Stimulated activated CD4-positive, alpha-beta T cell treated with anti-CD3 and anti-CD28 coated beads, Interleukin-1b, Interleukin-23, amount 100 ng/mL, for 48 hours (primary cell): Measurements from ENCODE around the gene MAP2K6.

ENCODE experiments used
- DNase-seq: peaks from one replicate; pipeline ENCODE4 v3.0.0-alpha.2; 2020

Gene MAP2K6

DNA sequence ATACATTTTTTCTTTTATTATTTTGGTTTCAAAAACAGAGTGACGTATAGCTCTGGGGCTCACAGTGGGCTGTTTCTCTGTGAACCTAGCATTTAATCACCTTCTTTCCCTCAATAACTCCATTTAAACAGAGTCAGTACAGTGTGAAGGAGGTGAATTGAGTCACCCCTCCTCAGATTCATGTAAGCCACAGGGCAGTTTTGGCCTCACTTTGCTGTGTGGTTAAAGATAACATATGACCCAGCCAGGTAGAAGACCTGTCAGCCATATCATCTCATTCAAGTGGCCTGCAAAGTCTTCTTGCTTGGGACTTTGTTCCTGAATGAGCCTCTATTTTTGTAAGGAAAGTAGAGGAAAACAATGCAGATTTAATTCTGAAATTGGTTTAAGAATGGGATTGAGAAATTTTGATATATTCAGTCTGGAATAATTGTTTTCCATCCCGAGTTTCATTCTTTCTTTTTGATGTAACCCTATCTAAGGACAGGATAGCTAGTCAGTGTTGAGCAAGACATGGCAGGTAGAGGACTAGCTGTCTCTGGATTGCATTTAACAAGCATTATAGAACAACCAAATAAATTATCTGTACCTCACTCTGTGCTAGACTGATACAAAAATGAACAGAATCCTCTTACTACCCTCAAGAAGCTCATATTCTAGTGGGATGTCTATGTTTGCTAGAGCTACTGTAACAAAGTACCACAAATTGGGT lies 13.1 kb downstream of the MAP2K6 start:
- DNase-seq, result no peak

DNA sequence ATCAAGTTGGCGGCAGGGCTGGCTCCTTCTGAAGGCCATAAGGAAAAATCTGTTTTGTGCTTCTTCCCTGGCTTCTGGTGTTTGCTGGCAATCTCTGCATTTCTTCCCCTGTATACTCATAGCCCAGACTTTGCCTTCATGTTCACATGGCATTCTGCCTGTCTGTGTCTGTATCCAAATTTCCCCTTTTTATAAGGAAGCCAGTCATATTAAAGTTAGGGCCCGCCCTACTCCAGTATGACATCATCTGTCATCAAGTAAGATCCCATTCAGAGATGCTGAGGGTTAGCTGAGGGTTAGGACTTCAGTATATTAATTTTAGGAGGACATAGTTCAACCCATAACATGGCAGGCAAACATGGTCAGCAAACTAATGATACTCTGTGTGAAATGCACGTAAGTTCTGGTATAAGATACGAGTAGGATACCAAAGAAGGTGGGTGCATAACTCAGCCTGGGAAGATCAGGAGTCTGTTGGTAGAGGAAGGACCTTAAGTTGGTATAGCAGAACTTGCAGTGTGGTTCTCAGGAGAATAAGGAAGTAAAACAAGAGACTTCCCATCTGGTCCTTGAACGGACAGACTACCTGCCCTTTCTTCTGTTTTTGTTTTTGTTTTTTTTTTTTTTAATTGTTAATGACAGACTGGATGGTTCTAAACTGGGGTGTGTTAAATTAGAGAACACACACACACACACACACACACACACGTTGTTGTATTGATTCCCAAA lies 13.9 kb downstream of the MAP2K6 start:
- DNase-seq, result no peak

GRCh38 chr17:69430488-69430887 lies 16.0 kb downstream of the MAP2K6 start:
- no peak for DNase-seq

DNA sequence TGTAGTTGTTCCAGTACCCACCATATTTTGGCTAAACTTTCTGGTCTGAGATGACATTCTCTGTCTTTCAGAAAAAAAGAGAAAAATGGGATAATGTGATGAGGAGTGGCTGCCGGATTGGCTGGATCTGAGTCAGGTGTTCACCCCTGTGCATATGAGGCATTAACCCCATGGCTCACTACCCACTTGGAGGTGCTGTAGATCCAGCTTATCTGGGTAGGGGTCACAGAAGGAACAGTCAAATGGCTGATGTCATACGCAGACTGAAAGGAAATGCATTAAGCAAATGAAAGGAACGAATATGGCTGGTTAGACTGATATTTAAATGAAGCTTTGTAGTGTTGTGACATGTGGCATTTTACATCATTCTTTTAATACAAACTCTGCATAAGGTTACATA lies 17.3 kb downstream of the MAP2K6 start:
- no peak for DNase-seq

GRCh38 chr17:69433093-69433492 lies 18.6 kb downstream of the MAP2K6 start:
- DNase-seq, result no peak

- no peak for DNase-seq
These were observed 19.7 kb downstream of the MAP2K6 start for GRCh38 chr17:69434164-69434579.

- DNase-seq, result no peak
These were observed 21.6 kb downstream of the MAP2K6 start for GRCh38 chr17:69435971-69436696.

DNA sequence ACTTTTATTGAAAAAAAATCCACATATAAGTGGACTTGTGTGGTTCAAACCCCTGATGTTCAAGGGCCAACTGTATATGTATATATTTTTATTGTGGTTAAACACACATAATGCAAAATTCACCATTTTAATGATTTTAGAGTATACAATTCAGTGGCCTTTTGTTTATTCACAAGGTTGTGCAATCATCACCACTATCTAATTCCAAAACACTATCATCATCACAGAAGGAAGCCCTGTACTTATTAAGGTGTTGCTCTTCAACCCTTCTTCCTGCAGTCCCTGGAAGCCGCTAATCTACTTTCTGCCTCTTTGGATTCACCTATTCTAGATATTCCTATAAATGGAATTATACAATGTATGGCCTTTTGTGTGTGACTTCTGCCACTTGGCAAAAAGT lies 23.0 kb downstream of the MAP2K6 start:
- DNase-seq, result no peak

GRCh38 chr17:69438776-69439175 lies 24.3 kb downstream of the MAP2K6 start:
- no peak for DNase-seq

DNA sequence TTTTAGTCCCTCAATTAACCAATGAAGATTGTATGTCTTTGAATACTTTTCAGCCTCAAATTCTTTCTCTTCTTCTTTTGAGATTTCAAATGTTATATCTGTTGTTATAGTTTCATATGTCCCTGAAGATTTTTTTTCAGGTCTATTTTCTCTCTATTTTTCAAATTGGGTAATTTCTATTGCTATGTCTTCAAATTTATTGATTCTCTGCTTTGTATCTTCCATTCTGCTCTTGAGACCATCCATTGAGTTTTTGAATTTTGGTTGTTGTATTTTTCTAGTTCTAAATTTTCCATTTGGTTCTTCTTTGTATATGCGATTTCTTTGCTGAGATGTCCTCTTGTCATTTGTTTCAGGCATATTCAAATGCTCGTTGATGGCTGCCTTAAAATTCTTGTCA lies 26.7 kb downstream of the MAP2K6 start:
- no peak for DNase-seq

DNA sequence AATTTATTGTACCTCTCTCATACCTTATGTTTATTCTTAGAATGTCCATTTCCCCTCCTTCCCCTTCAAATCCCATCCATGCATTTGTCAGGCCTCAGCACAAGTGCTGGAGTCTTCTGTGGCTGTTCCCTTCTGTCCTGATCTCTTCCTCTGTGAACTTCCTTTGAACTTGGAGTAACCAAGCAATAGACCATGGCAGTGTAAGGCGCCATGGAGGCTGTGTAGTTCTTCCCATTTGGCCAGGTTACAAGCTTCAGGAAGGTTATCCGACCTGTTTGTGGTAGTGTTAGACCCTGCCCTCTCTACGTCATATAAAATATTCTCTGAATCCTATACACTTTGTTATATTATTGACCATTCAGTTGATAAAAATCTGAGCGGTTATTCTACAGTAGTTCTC lies 28.6 kb downstream of the MAP2K6 start:
- DNase-seq, result no peak

GRCh38 chr17:69444023-69444422 lies 29.5 kb downstream of the MAP2K6 start:
- DNase-seq, result no peak

DNA sequence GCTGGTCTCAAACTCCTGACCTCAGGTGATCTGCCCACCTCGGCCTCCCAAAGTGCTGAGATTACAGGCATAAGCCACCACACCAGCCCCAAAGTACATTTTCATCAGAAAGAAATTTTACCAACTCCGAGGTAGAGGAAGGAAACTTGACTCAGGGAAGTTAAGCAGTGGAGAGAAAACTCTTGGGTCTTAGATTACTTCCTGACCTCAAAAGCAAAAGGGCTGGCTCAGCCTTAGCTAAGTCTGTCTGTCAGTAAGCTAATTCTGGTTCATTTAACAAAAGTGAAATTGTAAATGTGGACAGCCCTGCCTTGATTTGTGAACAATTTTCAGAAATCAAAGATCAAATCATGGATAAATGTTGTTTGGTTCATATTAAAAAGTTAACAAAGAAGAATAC lies 30.6 kb downstream of the MAP2K6 start:
- no peak for DNase-seq

DNA sequence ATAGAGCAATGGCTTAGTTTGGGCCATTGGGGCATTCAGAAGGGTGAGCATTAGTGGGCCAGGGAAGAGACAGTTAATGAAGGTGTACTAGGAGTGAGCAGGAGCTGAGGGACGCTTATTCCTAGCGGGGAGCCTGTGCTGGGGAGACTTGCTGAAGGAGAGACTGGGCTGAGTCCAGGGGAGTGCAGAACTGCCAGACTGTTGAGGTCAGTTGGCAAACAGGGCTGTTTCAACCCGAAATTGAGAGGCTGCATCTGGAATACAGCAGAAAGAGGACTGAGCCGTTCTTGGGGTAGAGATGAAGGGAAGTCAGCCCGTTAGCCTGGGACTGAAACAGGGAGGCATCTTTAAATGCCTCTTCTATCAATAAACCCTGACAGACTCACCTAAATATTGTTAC lies 33.2 kb downstream of the MAP2K6 start:
- DNase-seq, result no peak

DNA sequence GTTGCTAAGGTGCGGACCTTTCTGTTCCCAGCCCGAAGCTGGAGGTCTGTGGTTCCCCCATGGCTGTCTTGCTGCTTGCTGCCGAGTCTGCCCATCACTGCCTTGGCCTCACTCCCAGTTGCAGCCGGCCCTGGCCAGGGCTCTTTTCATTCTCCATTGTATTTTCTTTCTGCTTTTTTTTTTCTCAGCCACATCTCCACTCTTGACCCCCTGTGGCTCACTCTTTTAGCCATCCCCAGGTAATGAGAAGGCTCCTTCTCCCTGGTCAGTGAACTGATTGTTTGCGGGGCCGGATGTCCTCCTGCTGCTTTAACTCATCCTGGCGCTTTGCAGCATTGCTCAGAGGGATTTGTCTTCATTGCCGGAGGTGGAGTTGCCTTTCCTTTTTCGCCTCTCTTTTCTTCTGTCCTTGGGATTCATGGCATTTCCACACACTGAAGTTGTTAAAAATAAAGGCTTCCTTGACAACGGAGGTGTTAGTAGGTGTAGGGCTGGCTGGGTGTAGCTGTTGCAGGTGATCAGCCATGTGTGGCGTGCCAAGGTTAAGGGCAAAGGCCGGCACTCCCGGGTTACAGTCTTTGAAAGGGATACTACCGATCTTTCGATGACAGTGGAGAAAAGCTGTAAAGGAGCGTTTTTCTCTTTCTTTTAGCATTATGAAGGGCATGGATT lies 34.1 kb downstream of the MAP2K6 start:
- DNase-seq, result no peak

DNA sequence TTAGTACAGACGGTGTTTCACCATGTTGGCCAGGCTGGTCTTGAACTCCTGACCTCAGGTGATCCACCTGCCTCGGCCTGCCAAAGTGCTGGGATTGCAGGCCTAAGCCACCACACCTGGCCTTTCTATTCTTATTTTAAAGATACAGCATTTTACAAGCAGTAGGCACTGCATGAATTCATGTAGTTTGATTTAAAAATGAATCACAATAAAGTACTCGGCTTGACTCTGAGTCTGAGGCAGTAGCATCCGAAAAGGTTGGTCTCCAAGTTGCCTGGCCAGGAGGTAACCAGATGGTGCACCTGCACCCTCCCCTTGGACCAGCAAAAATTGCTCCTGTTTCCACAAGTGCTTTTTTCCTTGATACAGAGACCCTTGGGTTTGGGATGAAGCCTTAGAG lies 35.6 kb downstream of the MAP2K6 start:
- no peak for DNase-seq

DNA sequence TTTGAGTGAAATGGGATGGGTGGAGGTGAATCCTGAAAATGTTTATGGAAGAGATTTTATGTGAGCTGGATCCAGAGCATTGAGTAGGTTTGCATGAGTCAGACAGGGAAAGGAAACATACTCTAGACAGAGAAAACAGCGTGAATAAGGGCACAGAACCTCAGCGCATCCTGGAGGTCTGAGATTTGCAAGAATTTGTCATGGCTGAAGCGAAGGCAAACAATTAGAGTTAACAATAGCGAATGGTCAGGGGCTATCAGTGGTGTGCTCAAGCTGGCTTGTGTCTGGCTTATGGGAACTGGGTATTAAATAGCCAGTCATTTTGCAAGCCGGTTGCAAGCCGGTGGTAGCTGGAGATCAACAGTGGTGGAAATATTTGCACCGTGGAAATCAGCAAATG lies 36.4 kb downstream of the MAP2K6 start:
- no peak for DNase-seq

DNA sequence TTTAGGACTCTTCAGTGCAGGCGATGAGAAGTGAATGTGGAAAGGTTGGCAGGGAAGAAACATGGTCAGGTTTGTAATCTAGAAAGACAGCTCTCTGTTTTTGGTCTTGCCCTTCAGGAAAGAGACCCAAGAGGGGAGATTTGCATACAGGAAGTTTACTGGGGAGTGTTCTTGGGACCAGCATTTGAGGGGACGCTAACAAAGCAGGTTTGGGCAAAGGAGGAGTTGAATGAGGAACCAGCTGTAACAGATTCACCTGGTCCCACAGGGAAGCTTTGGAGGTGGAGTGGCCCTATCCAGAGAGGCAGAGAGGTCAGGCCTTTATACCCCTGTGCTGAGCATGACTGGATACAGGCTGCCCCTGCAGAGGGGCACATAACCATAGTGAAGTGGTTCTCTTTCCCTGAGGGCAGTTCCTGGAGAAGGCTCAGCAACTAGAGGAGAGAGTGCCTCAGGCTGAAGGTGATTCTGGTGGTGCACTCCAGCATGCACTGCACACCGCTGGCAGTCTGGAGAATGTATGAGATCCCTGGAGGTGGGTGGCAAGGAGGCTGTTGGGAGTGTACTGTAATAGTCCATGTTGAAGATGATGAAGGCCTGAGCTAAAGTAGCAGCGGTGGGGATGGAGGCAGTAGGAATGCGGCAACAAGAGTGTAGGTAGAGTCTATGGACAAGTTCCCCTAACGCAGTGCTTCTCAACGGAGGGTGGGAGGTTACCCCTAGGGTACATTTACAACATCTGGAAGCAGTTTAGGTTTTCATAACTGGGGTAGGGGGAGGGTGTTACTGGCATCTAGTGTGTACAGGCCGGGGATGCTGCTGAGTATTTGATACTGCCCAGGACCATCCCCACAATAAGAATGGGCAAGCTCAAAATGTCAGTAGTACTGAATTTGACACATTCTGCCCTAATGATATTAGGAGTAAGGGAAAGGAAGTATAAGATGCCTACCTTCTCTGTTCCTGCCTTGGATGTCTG lies 37.2 kb downstream of the MAP2K6 start:
- no peak for DNase-seq

- no peak for DNase-seq
These were observed 38.3 kb downstream of the MAP2K6 start for GRCh38 chr17:69452664-69453260.

DNA sequence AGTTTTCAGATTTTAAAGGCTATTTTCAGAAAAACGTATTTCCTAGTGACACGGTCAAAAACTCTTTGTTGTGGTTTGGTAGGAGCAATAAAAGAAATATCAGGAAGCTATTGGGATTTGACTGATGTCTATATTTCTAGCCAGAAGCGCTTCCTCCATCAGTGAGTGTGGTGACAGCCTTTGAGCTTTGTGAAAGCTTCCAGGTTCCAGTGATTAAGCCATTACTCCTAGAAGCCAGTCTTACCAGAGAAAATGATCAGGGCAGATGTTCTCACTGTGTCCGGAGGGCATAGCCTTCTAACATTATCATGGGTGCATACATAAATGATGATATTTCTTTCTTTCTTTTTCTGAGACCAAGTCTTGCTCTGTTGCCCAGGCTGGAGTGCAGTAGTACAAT lies 39.6 kb downstream of the MAP2K6 start:
- no peak for DNase-seq

DNA sequence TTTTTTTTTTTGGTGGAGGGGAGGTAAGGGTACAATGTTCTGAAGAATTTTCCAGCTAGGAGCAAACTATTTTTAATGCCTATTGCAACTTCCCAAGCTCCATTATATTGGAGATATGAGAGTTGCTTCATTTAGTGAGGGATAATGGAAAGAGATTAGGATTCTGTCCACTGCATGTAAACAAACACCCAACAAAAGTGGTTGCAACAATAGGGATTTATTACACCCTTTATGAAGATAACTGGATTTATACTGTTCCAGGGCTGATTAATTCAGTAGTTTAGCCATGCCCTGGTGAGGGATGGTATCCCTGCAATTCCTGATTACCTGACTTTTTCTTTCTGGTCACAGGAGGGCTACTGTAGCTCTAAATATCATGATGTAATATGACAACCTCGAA lies 40.5 kb downstream of the MAP2K6 start:
- DNase-seq, result no peak

DNA sequence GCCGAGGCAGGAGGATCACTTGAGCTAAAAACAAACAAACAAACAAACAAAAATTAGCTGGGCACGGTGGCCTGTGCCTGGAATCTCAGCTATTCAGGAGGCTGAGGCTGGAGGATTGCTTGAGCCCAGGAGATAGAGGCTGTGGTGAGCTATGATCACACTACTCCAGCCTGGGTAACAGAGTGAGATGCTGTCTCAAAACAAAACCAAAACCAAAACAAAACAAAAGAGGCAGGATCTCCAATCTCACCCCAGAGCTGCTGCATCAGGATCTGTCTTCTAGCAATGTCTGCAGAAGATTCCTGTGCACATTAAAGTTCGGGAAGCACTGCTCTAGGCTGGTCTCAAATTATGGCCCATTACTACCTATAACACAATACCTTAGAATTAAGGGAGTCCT lies 43.1 kb downstream of the MAP2K6 start:
- no peak for DNase-seq
